ENCODE data around the gene POTEF. TPM values are rescaled to one million over a fixed set of nuclear protein-coding genes. Genes with fewer than 3 reads are reported as not detected.

Gene POTEF
- not detected in 2 replicates for total RNA-seq

GRCh38 chr2:130129120-130129829 is at the start of gene POTEF:
TSS of gene POTEF (minus strand) at chr2:130129222. CDS start at chr2:130120515, 8,707 bp downstream.

GRCh38 chr2:130145006-130145414 is 16.0 kb upstream of the POTEF start, which contains the start of gene CCDC74B:
TSS of gene CCDC74B (minus strand) at chr2:130145112. CDS start at chr2:130144996, 116 bp downstream.

Small RNAs within 50 kb of the gene (small RNA-seq; reads per million reads assigned to genes)
- not detected for gene AC018865.2
- not detected for gene RNU6-1049P

Other genes starting within 250 kb of the POTEF start
- gene RAB6C, start 149.6 kb downstream of the POTEF start, total RNA-seq: 0.39 and 1.2 TPM in 2 replicates
- gene CCDC74B, start 15.9 kb upstream of the POTEF start, total RNA-seq: 2.0 and 4.7 TPM in 2 replicates
- gene SMPD4, start 52.4 kb upstream of the POTEF start, total RNA-seq: 21.6 and 29.9 TPM in 2 replicates
- 120 and 173 TPM in 2 replicates for gene MZT2B, start 53.0 kb upstream of the POTEF start, total RNA-seq
- 0.22 and 0.39 TPM in 2 replicates for gene TUBA3E, start 69.2 kb upstream of the POTEF start, total RNA-seq
- 52.2 and 71.5 TPM in 2 replicates for gene IMP4, start 213.7 kb upstream of the POTEF start, total RNA-seq
- gene PTPN18, start 226.8 kb upstream of the POTEF start, total RNA-seq: 31.0 and 33.6 TPM in 2 replicates

Measured in placental epithelial cell (primary cell).